GM12874 (cell line): ENCODE results near the gene GPR151.

Experiments
- CTCF ChIP-seq: IDR thresholded peaks from 2 replicates; pipeline ENCODE4 v1.5.1; 2011; ENCODE audit warnings: low read depth, mild to moderate bottlenecking, control low read depth, low read length, moderate library complexity; ENCODE audit not compliant: insufficient read depth

The GPR151 gene

GRCh38 chr5:146533882-146534281 lies 17.9 kb upstream of the GPR151 start:
- no peak for TF ChIP-seq CTCF

- TF ChIP-seq CTCF, result peak; percentile 81
These were observed 17.4 kb upstream of the GPR151 start for GRCh38 chr5:146533260-146533857.

GRCh38 chr5:146529984-146530383 lies 14.0 kb upstream of the GPR151 start:
- no peak for TF ChIP-seq CTCF

GRCh38 chr5:146528236-146528635 lies 12.2 kb upstream of the GPR151 start:
- no peak for TF ChIP-seq CTCF

GRCh38 chr5:146527785-146528184 lies 11.8 kb upstream of the GPR151 start:
- no peak for TF ChIP-seq CTCF

- no peak for TF ChIP-seq CTCF
These were observed 7.7 kb upstream of the GPR151 start for GRCh38 chr5:146523698-146524097.

GRCh38 chr5:146521403-146522106 lies 5.6 kb upstream of the GPR151 start:
- no peak for TF ChIP-seq CTCF
